IMR-90 (cell line): ENCODE data around the gene SHISA4. TPM values are rescaled to one million over a fixed set of nuclear protein-coding genes. Genes with fewer than 3 reads are reported as not detected.

Source experiments
- ATAC-seq: fragments of 200-7000 bp; cut with Tn5 transposase; 2 replicates; pipeline ENCODE4 v1.9.1; 2020; ENCODE audit warnings: low read depth, mild to moderate bottlenecking, moderate library complexity
- BruUV-seq: library from RNA; stranded (reverse); fragments of 400-500 nt; replicated peaks from 2 replicates; lab custom pipeline; 2021; lab: Mats Ljungman, UMichigan
- CTCF ChIA-PET: fragments of 300-600 bp; formaldehyde crosslinking; extraction: SDS; loops from one replicate; lab custom pipeline; 2021; ENCODE audit warnings: antibody characterized with exemption; lab: Yijun Ruan, JAX
- POLR2A ChIA-PET: fragments of 300-600 bp; sonication (Branson Sonifier 250); formaldehyde crosslinking; loops from one replicate; lab custom pipeline; 2022; ENCODE audit warnings: antibody characterized with exemption; ENCODE audit not compliant: unreplicated experiment; lab: Charles Lee
- DNase-seq: peaks from one replicate; pipeline ENCODE4 v3.0.0; 2013
- H2AFZ ChIP-seq: replicated peaks from 2 replicates; pipeline ENCODE3; 2013; ENCODE audit warnings: low read length, mild to moderate bottlenecking; ENCODE audit not compliant: poor library complexity
- H2AK5ac ChIP-seq: 2 replicates; pipeline ENCODE4 v1.6.1; 2013; ENCODE audit warnings: low read depth, low read length, inconsistent platforms
- H2AK9ac ChIP-seq: replicated peaks from 2 replicates; pipeline ENCODE3; 2013; ENCODE audit warnings: mild to moderate bottlenecking, low read depth, low read length, moderate library complexity; ENCODE audit not compliant: poor library complexity
- H2BK120ac ChIP-seq: 2 replicates; pipeline ENCODE4 v1.6.1; 2013; ENCODE audit warnings: low read depth, low read length, inconsistent platforms
- H2BK15ac ChIP-seq: 3 replicates; pipeline ENCODE4 v1.6.1; 2013; ENCODE audit warnings: low read depth, low read length, inconsistent platforms
- H2BK20ac ChIP-seq: 2 replicates; pipeline ENCODE4 v1.6.1; 2013; ENCODE audit warnings: low read depth, mild to moderate bottlenecking, inconsistent platforms, low read length, moderate library complexity
- H2BK5ac ChIP-seq: 2 replicates; pipeline ENCODE4 v1.6.1; 2013; ENCODE audit warnings: mild to moderate bottlenecking, low read depth, low read length, inconsistent platforms; ENCODE audit not compliant: poor library complexity, severe bottlenecking
- H3K14ac ChIP-seq: replicated peaks from 2 replicates; pipeline ENCODE4 v1.6.1; 2013; ENCODE audit warnings: low read depth, low read length, inconsistent platforms
- H3K18ac ChIP-seq: 2 replicates; pipeline ENCODE4 v1.6.1; 2013; ENCODE audit warnings: low read depth, low read length, control low read depth
- H3K23ac ChIP-seq: 2 replicates; pipeline ENCODE4 v1.6.1; 2013; ENCODE audit warnings: low read depth, low read length, inconsistent platforms
- H3K27ac ChIP-seq: 2 replicates; pipeline ENCODE4 v1.5.1; 2013; ENCODE audit warnings: mild to moderate bottlenecking, control low read depth, low read length; ENCODE audit not compliant: insufficient read depth
- H3K27me3 ChIP-seq: 2 replicates; pipeline ENCODE4 v1.6.1; 2013; ENCODE audit warnings: low read length; ENCODE audit not compliant: control insufficient read depth, insufficient read depth
- H3K36me3 ChIP-seq: 2 replicates; pipeline ENCODE4 v1.6.1; 2013; ENCODE audit warnings: low read length, mixed read lengths; ENCODE audit not compliant: control insufficient read depth, insufficient read depth
- H3K4ac ChIP-seq: 2 replicates; pipeline ENCODE4 v1.6.1; 2013; ENCODE audit warnings: low read depth, low read length, inconsistent platforms
- H3K4me1 ChIP-seq: 2 replicates; pipeline ENCODE4 v1.6.1; 2013; ENCODE audit warnings: low read length, mixed read lengths; ENCODE audit not compliant: control insufficient read depth, insufficient read depth
- H3K4me2 ChIP-seq: 2 replicates; pipeline ENCODE4 v1.6.1; 2013; ENCODE audit warnings: low read depth, mild to moderate bottlenecking, control low read depth, low read length, moderate library complexity
- H3K4me3 ChIP-seq: 2 replicates; pipeline ENCODE4 v1.5.1; 2013; ENCODE audit warnings: low read depth, mild to moderate bottlenecking, control low read depth, low read length, moderate library complexity; ENCODE audit not compliant: insufficient read depth
- H3K56ac ChIP-seq: 2 replicates; pipeline ENCODE4 v1.6.1; 2013; ENCODE audit warnings: low read length, inconsistent platforms; ENCODE audit not compliant: insufficient read depth; ENCODE audit errors: extremely low read depth
- H3K79me1 ChIP-seq, 2 experiments: 2 replicates each; pipeline ENCODE4 v1.6.1; 2013; ENCODE audit warnings: low read length in 2 of 2, inconsistent platforms in 1 of 2, low read depth in 1 of 2
- H3K9ac ChIP-seq: 2 replicates; pipeline ENCODE4 v1.6.1; 2013; ENCODE audit warnings: low read depth, low read length, control low read depth
- H3K9me1 ChIP-seq: 2 replicates; pipeline ENCODE4 v1.6.1; 2013; ENCODE audit warnings: low read length, inconsistent platforms; ENCODE audit not compliant: insufficient read depth
- H3K9me3 ChIP-seq: 2 replicates; pipeline ENCODE4 v1.6.1; 2013; ENCODE audit warnings: low read length; ENCODE audit not compliant: control insufficient read depth, insufficient read depth
- H4K20me1 ChIP-seq: 2 replicates; pipeline ENCODE4 v1.6.1; 2013; ENCODE audit warnings: low read length, inconsistent platforms; ENCODE audit not compliant: insufficient read depth
- H4K5ac ChIP-seq: 2 replicates; pipeline ENCODE4 v1.6.1; 2013; ENCODE audit warnings: mild to moderate bottlenecking, low read depth, low read length, control low read depth
- H4K8ac ChIP-seq, 2 experiments: 2 replicates each; pipeline ENCODE4 v1.6.1; 2013; ENCODE audit warnings: low read depth in 2 of 2, low read length in 2 of 2, control low read depth in 1 of 2, inconsistent platforms in 1 of 2
- H4K91ac ChIP-seq: 2 replicates; pipeline ENCODE4 v1.6.1; 2013; ENCODE audit warnings: low read depth, low read length, inconsistent platforms; ENCODE audit not compliant: insufficient read depth
- BHLHE40 ChIP-seq: fragments of 150-350 bp; IDR thresholded peaks from 2 replicates; pipeline ENCODE4 v1.6.1; 2016; ENCODE audit warnings: mild to moderate bottlenecking, low read depth, low read length
- CEBPB ChIP-seq: IDR thresholded peaks from 2 replicates; pipeline ENCODE4 v1.6.1; 2012; ENCODE audit warnings: low read depth, low read length, improper control_type of control experiment
- MAFK ChIP-seq: IDR thresholded peaks from 2 replicates; pipeline ENCODE4 v1.6.1; 2012; ENCODE audit warnings: low read depth, low read length, improper control_type of control experiment
- MAZ ChIP-seq: IDR thresholded peaks from 2 replicates; pipeline ENCODE4 v1.6.1; 2012; ENCODE audit warnings: low read depth, mild to moderate bottlenecking, low read length, improper control_type of control experiment, moderate library complexity, borderline replicate concordance
- MXI1 ChIP-seq: IDR thresholded peaks from 2 replicates; pipeline ENCODE4 v1.6.1; 2012; ENCODE audit warnings: low read depth, mild to moderate bottlenecking, low read length, moderate library complexity, borderline replicate concordance
- POLR2A ChIP-seq: IDR thresholded peaks from 2 replicates; pipeline ENCODE4 v1.6.1; 2012; ENCODE audit warnings: mild to moderate bottlenecking, low read depth, low read length
- RCOR1 ChIP-seq: IDR thresholded peaks from 2 replicates; pipeline ENCODE4 v1.6.1; 2012; ENCODE audit warnings: mild to moderate bottlenecking, low read length, improper control_type of control experiment; ENCODE audit not compliant: insufficient replicate concordance
- RFX5 ChIP-seq: IDR thresholded peaks from 2 replicates; pipeline ENCODE4 v1.8.0; 2012; ENCODE audit warnings: low read depth, mild to moderate bottlenecking, low read length, moderate library complexity
- USF2 ChIP-seq: fragments of 150-350 bp; IDR thresholded peaks from 2 replicates; pipeline ENCODE4 v1.6.1; 2017; ENCODE audit warnings: mild to moderate bottlenecking, antibody characterized with exemption, low read length, low read depth
- WGBS, 2 experiments: methylation state at CpG; one replicate each; pipeline versions ENCODE4 v1.1.5 to v1.1.7; 2013; ENCODE audit warnings: missing lambda C conversion rate in 2 of 2; ENCODE audit not compliant: insufficient read length in 1 of 2; ENCODE audit errors: extremely low coverage in 2 of 2; 5-methylcytosine and 5-hydroxymethylcytosine counted together
- dilution Hi-C: fragments of 300-500 bp; cut with HindIII; formaldehyde crosslinking; loops from one replicate; pipeline ENCODE4 v1.14.3; 2018; ENCODE audit warnings: low sequenced_read_pairs; ENCODE audit not compliant: unreplicated experiment
- in situ Hi-C: fragments of 300-500 bp; cut with MboI; formaldehyde crosslinking; loops from 3 replicates; pipeline ENCODE4 v1.14.3; 2019; ENCODE audit warnings: low sequenced_read_pairs, inconsistent platforms, mixed read lengths
- intact Hi-C: fragments of 100-400 bp; cut with micrococcal nuclease; formaldehyde crosslinking; loops from 2 replicates; pipeline ENCODE4 v1.10.0; 2022
- polyA plus RNA-seq, 3 experiments: library from polyadenylated mRNA; depleted of rRNA; stranded (reverse); fragments of >200 nt; gene quantifications; 2 replicates each; pipeline ENCODE4 v1.2.3, GENCODE V29; 2012; ENCODE audit warnings: low replicate concordance in 1 of 3
- total RNA-seq: library from RNA; depleted of rRNA; stranded (reverse); fragments of >200 nt; gene quantifications from 2 replicates; pipeline ENCODE4 v1.2.3, GENCODE V29; 2012
- TF ChIP-seq, protein P1 (sequence below): fragments of 150-350 bp; IDR thresholded peaks from 2 replicates; pipeline ENCODE4 v1.6.1; 2016; ENCODE audit warnings: low read depth, mild to moderate bottlenecking, low read length, moderate library complexity, borderline replicate concordance

SHISA4 gene
- total and polyA plus RNA-seq, 2 of the 4 experiments (the other 2 are of a cell fraction), result 10.0 to 34.8 TPM

- Histone ChIP-seq H3K9me3 (no peaks in the 10 kb centered on the region), H3K4me3 (no peak overlapping the region), H3K27ac (no peak overlapping the region), H3K14ac (no peak overlapping the region), H2AK9ac (peak overlapping the region; percentile 84), H4K91ac (no peak overlapping the region), H3K23ac (no peak overlapping the region), H3K9me1 (peaks cover 3% of the 10 kb centered on the region; the same call in 1 of the 2 replicates), H3K18ac (no peak overlapping the region), H2AK5ac (peak overlapping the region; percentile 21; the same call in 1 of the 2 replicates), H3K36me3 (peaks cover 35% of the 10 kb centered on the region), H4K8ac (no peak overlapping the region), H3K4ac (no peak overlapping the region), H3K27me3 (no peaks in the 10 kb centered on the region), H3K4me2 (no peak overlapping the region), H2BK5ac (no peak overlapping the region), H3K56ac (no peak overlapping the region), H3K79me1 (peaks cover 9 to 26% of the 10 kb centered on the region in 2 experiments), H3K4me1 (peaks cover 15% of the 10 kb centered on the region), H2AFZ (no peak overlapping the region), H2BK20ac (no peak overlapping the region), H4K5ac (no peak overlapping the region), H2BK15ac (no peak overlapping the region), H3K9ac (no peak overlapping the region), H2BK120ac (no peak overlapping the region), H4K20me1 (no peaks in the 10 kb centered on the region)
- intact Hi-C loops (no loop called here), in situ Hi-C loops (loop anchor here (5.0 to 10.0 kb wide), 2 partner anchors 73 to 230 kb away; partner anchors contain the start of gene GPR37L1), dilution Hi-C loops (no loop called here)
- TF ChIP-seq MXI1 (no peak), POLR2A (no peak), USF2 (no peak), RFX5 (no peak), MAZ (no peak), CEBPB (no peak), BHLHE40 (no peak), MAFK (no peak), RCOR1 (no peak)
- TF ChIP-seq, protein P1, sequence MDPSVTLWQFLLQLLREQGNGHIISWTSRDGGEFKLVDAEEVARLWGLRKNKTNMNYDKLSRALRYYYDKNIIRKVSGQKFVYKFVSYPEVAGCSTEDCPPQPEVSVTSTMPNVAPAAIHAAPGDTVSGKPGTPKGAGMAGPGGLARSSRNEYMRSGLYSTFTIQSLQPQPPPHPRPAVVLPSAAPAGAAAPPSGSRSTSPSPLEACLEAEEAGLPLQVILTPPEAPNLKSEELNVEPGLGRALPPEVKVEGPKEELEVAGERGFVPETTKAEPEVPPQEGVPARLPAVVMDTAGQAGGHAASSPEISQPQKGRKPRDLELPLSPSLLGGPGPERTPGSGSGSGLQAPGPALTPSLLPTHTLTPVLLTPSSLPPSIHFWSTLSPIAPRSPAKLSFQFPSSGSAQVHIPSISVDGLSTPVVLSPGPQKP, result no peak
- BruUV-seq, result no TSS peak
- CTCF ChIA-PET, result interaction anchor here (1.0 to 3.5 kb wide), 4 partner anchors 51 to 79 kb away, joined by 3 to 27 read pairs (median 8); partner anchors contain the start of genes LMOD1 and TIMM17A
- peak; percentile 35 for DNase-seq
- ATAC-seq, result no peak
- 83% methylated on average over 2 of the region's 5 CpGs; no CpG with 5 or more reads in 1 of the 2 experiments for WGBS, 2 experiments
- POLR2A ChIA-PET, result no interaction called here
These were observed 5.8 kb downstream of the SHISA4 start for GRCh38 chr1:201894343-201895119.
